8988T (cell line): ENCODE data around the gene CD300A.

Experiments used
- DNase-seq: peaks from one replicate; pipeline ENCODE4 v3.0.0; 2011

The CD300A gene

DNA sequence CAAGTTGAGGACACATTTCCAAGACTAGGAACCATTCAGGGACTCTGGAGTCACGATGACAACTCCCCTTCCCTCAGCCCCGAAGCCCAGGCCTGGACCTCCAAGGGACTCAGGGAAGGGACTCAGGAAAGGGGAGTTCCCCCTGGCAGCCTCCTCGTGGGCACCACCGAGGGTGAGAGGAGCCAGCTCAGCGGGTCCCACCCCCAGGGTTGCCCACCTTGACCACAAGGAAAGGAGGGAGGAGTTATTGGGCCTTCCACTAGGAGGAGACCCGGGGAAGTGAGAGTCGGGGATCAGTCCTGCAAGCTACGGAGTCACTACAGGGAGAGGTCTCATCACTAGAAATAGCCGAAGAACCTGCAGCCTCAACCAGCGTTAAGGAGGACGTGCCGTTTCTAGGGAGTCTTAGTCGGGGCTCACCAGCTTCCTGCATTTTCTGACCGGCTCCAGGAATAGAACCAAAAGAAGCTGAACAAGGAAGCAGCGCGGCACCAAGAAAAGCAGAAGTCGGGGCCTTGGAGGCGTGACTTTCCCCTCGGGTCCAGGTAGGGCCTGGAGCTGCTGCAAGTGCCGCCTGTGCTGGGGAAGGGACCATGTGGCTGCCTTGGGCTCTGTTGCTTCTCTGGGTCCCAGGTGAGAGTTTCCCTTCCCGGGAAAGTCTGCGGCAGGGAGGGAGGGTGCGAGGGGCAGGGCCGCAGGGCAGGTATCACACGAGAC lies at the start of gene CD300A:
CD300A (plus strand) TSS at position 524 of the 717 bp plus-strand sequence; CDS start at position 594, 70 bp downstream.
- no peak for DNase-seq

- no peak for DNase-seq
Measured at GRCh38 chr17:74417178-74418045, 49.0 kb upstream of the CD300A start.

DNA sequence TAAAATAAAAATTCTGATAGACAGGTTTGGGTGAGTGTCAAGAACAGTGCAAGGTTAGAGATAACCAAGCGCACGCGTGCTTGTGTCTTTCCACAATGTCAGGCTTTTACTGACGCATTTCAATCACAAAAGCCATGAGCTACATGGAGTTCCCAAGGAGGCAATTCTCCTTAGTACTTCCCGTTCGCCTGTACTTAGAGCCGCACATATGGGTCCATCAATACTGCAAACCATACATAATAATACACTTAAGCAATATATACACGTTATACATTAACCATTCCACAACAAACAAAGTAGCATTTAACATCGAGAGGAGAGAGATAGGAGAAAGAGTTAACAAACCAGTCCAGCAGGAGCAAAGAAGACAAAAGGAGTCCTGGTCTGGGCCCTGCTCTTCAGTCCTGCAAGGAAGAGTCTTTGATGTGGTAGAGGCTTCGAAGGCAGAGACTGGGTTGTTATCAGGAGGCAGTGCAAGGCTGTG lies 46.5 kb upstream of the CD300A start:
- no peak for DNase-seq

GRCh38 chr17:74424117-74424516 lies 42.3 kb upstream of the CD300A start:
- no peak for DNase-seq

DNA sequence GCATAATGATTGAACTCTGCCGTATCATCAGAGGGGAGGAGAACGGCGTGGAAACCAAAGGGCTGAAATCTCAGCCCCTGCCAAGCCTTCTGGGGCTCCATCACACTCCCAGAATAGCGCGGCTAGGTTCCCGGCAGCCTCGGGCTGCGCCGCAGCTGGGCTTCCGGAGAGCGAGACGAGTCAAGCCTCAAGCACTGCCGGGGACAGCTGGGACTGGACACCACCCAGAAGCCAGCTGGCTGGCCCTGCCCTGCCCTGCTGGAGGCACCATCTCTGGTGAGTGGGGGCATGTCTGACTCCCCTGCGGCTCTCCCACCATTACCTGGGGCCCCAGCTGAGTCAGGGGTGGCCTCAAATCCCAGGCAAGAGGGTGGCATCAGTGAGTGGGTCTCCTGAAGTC lies 41.8 kb upstream of the CD300A start:
- DNase-seq: no peak

DNA sequence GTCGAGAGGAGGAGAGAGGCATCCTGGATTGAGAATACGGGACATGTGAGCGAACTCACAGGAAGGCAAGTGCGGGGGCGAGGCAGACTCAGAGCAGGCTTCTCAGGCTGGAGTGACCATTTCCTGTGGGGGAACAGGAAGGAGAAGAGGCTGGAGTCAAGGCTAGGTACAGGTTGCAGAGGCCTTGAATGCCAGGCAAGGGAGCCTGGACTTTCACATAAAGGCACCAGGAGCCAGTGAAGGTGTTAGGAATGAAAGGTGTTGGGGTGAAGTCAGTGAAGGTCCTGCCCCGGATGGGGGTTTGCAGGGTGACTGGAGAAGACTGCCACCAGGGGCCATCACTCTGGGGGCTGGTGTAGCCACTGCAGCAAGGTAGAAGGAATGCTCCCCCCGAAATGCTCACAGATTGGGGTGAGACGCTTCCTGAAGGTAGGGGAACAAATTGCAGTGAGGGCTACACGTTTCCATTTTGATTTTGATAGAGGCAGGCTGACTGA lies 39.8 kb upstream of the CD300A start:
- DNase-seq: no peak

GRCh38 chr17:74427048-74427762 lies 39.2 kb upstream of the CD300A start:
- DNase-seq: no peak

GRCh38 chr17:74427763-74428153 lies 38.7 kb upstream of the CD300A start:
- no peak for DNase-seq

- DNase-seq: no peak
Measured at GRCh38 chr17:74429604-74430384, 36.6 kb upstream of the CD300A start.

GRCh38 chr17:74430385-74430705 lies 36.1 kb upstream of the CD300A start:
- DNase-seq: no peak

DNA sequence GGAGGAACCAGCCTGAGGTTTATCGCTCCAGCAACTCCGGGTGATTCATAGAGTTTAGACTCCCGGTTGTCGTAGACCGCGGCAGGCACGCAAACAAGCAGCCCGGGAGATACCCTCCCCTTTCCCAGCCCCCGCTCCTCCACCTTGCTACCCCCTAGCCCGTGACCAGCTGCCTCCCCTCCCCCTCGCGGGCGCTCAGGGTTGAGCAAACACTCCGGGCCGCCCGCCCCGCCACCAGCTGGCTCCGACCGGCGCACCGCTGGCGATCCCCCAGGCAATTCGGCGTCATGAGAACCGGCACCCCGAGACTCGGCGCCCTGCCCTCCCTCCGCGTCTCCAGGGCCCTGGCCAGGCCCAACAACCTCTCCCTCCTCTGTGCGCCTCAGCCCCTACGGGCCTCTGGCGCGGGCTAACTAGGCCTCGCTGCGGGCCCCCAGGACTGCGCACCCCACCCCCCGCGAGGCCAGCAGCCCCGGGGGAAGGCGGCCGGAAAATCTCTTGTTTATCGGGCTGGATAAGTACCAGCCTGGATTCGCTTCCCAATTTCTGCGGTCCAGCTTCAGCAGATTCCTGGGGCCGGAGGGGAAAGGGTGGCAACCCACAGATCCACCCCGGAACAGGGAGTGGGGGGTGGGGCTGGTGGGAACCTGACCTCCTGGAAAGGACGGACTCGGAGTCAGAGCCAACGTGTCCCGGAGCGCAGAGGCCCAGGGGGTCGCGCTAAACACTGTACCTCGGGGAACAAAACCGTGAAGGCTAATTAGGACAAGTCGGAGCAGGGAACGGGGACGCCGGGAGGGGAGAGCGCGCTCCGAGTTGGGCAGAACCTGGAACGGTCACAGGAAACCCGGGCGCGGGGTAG lies 35.5 kb upstream of the CD300A start:
- DNase-seq: peak; percentile 58

DNA sequence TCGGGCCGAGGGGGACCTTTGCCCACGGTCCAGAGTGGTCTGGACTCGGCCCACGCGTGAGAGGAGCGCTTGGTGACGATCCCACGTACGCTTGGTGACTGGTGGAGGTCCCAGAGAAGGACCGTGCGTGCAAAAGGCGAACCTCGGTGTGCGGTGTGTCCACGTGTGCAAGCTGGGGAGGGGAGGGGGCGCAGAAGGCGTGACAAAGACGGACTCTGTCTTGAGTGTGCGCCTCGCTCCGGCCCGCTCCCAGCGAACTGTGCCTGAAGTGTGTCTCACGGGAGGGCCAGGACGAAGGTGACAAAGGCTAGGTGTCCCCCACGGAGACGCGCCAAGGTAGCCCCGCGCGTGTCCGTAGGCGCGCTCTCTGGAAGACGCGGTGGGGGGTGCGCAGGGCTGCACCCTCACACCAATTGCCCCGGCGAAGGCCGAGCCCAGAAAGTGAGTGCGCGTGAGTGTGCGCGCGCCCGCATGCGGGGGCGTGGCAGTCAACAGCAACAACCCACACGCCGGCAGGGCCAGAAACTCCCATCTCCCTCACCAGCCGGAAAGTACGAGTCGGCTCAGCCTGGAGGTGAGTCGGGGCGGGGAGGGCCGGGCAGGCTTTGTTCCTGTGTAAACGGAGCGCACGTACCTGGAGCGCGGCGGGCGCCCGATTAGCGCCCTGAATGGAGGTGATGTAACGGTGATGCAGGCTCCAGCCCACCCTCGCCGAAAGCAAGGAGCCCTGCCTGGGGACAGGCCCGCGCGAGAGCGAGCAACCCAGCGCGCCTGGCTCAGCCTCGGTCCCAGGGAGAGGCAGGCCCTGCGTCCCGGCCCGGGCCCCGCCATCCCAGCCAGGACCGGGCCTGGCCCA lies 34.6 kb upstream of the CD300A start, which contains the start of gene GPRC5C:
GPRC5C (plus strand) TSS at position 521 of the 856 bp plus-strand sequence. CDS start 7,689 bp downstream, outside the sequence.
- DNase-seq: peak; percentile 80

DNA sequence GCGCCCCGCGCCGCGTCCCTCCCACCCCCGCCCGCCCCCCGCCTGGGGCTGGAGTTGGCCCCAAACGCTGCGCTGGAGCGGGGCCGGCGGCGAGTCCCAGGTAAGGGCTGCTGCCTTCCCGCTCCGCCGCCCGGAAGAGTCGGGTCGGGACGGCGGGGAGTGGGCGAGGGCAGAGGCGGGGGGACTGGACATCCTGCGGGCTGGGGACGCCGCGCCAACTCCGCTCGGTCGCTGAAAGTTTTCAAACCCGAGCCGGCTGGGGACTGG lies 34.1 kb upstream of the CD300A start:
- no peak for DNase-seq

DNA sequence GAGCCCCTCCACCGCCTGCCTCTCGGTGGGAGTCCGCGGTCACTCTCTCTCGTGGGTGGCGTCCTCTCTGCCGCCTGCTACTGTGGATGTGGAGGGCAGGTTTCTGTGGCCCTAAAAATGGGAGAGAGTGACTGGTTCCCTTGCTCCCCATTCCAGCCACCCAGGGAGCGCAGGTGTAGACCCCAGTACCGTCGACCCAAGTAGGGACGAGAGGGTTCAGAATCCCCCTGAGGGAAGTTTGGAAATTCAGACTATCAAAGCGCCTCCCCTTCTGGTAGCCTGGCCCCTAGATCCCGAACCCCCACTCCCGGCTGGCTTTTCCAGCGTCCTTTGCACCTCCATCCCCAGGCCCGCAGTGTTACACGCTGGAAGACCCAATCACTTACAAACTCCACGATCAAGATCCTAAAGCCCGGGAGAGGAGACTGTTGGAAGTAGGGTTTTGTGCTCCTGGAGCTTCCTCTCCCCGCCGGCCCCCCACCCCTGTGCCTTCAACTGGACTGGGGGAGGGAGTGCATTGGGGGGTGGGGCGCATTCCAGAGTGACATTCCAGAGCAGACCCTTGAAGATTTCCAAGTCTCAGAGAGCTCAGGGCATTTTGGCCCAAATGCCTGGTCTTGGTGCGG lies 33.6 kb upstream of the CD300A start:
- DNase-seq: no peak

DNA sequence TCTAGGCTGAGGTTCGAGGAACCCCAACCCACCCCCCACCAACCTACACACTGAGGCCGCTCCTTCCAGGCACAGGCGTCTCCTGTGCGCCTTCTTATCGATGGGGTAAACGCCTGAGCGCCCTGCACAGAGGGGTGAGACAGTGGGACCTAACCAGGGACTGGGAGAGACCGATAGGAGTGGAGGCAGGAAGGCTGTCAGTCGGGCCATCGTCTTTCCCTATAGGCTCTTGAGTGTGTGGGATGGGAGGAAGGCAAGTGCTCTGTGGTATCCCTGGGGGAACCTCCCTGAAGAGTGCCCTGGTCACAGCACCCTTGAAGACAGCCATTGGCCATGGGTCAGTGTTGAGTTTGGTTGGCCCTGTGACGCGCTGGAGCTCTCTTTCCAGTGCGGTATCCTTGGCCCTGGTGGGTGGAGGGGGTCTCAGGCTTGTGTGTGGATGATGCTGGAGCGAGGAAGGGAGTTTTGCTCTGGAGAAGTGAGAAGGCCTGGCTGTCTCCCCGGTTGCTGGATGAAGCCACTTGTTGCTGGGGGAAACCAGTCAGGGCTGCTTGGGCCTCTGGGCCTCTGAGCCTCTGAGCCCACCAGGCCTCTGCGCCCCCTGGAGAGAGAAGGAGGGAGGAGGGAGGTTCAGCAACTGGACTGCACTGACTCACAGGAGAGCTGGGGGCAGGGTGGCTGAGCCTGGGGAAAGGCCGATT lies 32.9 kb upstream of the CD300A start:
- DNase-seq: peak; percentile 58

- DNase-seq: no peak
Measured at GRCh38 chr17:74435775-74436359, 30.6 kb upstream of the CD300A start.

DNA sequence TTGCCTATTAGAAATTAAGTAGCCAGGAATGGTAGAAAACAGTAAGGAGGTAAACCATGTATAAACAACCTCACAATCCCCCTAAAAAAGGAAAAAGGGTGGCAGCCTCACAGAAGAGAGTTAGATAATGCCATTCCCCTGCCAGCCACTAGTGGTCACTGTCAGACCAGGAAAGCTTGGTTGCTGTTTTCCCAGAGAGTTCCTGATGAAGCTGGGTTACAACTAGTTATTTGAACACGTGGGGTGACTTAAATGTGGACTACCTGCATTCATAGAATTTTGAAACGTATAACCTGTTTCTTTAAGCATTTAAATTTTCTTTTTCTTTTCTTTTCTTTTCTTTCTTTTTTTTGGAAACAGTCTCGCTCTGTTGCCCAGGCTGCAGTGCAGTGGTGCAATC lies 28.7 kb upstream of the CD300A start:
- no peak for DNase-seq

DNA sequence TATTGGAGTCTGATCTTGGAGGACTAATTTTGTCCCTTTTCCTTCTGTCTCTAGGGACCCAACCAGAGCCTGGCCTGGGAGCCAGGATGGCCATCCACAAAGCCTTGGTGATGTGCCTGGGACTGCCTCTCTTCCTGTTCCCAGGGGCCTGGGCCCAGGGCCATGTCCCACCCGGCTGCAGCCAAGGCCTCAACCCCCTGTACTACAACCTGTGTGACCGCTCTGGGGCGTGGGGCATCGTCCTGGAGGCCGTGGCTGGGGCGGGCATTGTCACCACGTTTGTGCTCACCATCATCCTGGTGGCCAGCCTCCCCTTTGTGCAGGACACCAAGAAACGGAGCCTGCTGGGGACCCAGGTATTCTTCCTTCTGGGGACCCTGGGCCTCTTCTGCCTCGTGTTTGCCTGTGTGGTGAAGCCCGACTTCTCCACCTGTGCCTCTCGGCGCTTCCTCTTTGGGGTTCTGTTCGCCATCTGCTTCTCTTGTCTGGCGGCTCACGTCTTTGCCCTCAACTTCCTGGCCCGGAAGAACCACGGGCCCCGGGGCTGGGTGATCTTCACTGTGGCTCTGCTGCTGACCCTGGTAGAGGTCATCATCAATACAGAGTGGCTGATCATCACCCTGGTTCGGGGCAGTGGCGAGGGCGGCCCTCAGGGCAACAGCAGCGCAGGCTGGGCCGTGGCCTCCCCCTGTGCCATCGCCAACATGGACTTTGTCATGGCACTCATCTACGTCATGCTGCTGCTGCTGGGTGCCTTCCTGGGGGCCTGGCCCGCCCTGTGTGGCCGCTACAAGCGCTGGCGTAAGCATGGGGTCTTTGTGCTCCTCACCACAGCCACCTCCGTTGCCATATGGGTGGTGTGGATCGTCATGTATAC lies 26.5 kb upstream of the CD300A start:
- no peak for DNase-seq
